ENCODE measurements around the gene NR6A1. TPM values are rescaled to one million over a fixed set of nuclear protein-coding genes. Genes with fewer than 3 reads are reported as not detected.
A peak's percentile ranks its signal among the peaks of the same experiment; 100 is the strongest.

The NR6A1 gene
- total and polyA plus RNA-seq, 2 of the 13 experiments (the other 11 are each of a cell fraction or from before 2014, with no cell fraction given), result 28.1 to 31.5 TPM

- TF ChIP-seq ZFP91 (CRISPR knock-in tag; IDR thresholded peaks at IDR 0.05; ENCODE audit: borderline replicate concordance), result peak; percentile 21
- peak; percentile 51; the same call in 1 of the 2 replicates for TF ChIP-seq ZNF768 (CRISPR knock-in tag; IDR thresholded peaks at IDR 0.05)
- no peak for TF ChIP-seq ZNF235 (CRISPR knock-in tag; IDR thresholded peaks at IDR 0.05; ENCODE audit: borderline replicate concordance)
- TF ChIP-seq RBM39 (IDR thresholded peaks at IDR 0.05; ENCODE audit: low read depth, low read length, poor library complexity, severe bottlenecking), result peak; percentile 47
- TF ChIP-seq HDAC2 (CRISPR knock-in tag; IDR thresholded peaks at IDR 0.05), result peak; percentile 12; the same call in 1 of the 2 replicates
- TF ChIP-seq KDM2A (CRISPR knock-in tag; IDR thresholded peaks at IDR 0.05; ENCODE audit: borderline replicate concordance, low read depth), result peak; percentile 92
- peak; percentile 23; the same call in 1 of the 2 replicates for TF ChIP-seq SALL1 (CRISPR knock-in tag; IDR thresholded peaks at IDR 0.05)
- no peak for TF ChIP-seq U2AF1 (optimal IDR thresholded peaks at IDR 0.05; ENCODE audit: low read depth, low read length)
- no peak for TF ChIP-seq MXD4 (CRISPR knock-in tag; IDR thresholded peaks at IDR 0.05)
- peak; percentile 71 for TF ChIP-seq MAX (IDR thresholded peaks at IDR 0.05)
- TF ChIP-seq AKAP8 (CRISPR knock-in tag; IDR thresholded peaks at IDR 0.05), result peak; percentile 90; the same call in 1 of the 2 replicates
- peak; percentile 77 for TF ChIP-seq AGO2 (optimal IDR thresholded peaks at IDR 0.05; ENCODE audit: low read depth, low read length)
- TF ChIP-seq ATF1 (CRISPR knock-in tag; IDR thresholded peaks at IDR 0.05), result no peak
- no peak for TF ChIP-seq REXO4 (CRISPR knock-in tag; IDR thresholded peaks at IDR 0.05; ENCODE audit: borderline replicate concordance)
- 0 out of 2 replicates have a peak, but pooled peaks have one; percentile 33 for TF ChIP-seq POLR2G (IDR thresholded peaks at IDR 0.05; ENCODE audit: low read depth, low read length)
Measured at GRCh38 chr9:124480621-124480981, 290.5 kb downstream of the NR6A1 start (continued).
